Measurements from ENCODE around the gene VMA21.

The VMA21 gene, protein sequence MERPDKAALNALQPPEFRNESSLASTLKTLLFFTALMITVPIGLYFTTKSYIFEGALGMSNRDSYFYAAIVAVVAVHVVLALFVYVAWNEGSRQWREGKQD

DNA sequence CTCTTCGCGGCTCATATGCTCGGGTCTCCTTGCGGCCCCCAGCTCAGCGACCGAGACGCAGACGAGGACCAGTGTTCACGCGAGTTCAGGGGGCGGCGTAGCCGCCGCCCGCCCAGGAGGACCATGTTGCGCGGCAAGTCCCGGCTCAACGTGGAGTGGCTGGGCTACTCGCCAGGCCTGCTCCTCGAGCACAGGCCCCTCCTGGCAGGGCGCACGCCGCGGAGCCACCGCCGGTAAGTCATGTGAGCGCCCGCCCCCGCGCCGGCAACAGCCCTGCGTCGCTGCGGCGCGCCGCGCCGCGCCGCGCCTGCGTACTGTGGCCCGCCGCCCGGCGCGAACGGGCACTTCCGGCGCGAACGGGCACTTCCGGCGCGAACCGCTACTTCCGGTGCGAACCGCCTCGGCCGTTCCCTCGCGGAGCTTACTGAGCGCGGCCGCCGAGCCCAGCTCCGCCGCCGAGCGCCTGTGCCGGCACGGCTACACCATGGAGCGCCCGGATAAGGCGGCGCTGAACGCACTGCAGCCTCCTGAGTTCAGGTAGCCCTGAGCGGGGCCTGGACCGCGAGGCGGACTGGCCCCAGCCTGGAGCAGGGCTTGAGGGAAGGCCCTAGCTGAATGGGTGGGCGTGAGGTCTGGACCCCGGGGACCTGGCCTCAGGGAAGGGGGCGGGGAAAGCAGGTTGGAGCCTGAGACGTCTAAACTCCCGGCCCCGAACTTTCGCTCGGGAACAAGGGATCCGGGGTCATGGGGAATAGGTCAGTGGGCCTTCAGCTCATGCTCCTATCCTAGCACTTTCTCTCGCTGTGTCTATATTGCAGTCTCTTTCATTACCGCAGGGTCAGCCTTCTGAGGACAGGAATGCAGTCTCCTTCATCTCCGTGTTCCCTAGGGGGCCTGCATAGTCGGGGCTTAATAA lies at the start of gene VMA21:
VMA21 (plus strand) TSS at position 382 of the 916 bp plus-strand sequence; CDS start at position 485, 103 bp downstream.
- DNase-seq = peak; percentile 67 to 74

DNA sequence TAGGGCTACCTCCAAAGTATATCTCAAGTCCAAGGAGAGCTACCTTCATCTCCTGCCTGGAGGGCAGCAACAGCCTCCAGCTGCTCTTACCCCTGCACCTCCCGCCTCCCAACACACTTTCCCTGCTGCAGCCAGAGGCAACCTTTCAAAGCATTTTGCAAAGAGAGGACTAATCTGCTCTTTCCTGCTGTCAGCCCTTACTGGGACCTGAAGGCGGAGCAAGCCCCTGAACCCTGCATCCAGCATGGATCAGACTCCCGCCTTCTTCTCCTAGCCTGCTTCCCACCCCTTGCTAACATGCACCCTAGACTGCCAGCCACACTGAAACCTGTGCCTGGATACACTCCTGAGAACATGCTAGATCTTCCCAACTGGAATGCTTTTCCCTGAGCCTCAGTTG lies 37.7 kb upstream of the VMA21 start:
- DNase-seq = no peak

DNA sequence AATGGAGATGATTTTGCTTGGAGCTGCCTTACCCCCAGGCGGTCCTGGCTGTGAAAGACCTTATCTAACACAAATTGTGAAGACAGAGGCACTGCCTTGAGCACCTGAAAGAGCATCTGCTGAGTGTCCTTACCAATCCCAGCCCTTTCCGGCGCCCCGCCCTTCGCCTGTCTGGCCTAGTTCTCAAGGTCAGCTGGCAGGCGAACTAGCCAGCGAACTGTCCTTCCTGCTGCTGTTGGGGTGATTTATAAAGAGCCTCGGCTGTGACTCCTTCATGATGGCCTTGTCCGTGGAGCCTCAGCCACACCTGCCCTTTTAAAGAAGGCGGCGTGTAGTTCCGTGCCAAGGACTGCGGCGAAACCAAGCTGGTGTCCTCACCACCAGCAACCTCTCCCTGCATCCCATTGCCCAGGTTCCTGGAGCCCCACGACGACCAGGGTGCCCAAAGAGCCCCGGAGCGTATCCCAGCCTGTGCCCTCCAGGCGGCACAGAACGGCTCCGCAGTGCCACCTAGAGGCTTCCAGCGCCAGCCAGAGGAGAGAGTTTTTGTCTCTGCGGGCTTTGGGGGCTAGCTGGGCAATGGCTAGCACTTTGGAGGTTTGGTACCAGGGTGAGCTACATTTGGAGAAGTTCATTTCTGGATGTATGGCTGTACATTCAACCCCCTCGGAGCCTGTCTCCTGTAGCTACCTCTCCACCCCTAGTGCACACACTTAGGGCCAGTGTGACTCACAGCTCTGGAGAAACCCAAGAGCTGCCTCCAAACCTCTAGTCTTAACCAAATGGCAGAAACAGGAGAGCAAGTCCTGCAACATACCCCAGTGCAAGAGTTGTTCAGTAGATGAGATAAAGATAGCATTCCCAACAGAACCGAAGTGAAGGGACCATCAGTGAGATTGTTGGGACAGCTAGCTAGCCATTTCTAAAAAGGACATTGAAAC lies 36.8 kb upstream of the VMA21 start:
- peak in 1 of 2 donors; percentile 34 for DNase-seq

DNA sequence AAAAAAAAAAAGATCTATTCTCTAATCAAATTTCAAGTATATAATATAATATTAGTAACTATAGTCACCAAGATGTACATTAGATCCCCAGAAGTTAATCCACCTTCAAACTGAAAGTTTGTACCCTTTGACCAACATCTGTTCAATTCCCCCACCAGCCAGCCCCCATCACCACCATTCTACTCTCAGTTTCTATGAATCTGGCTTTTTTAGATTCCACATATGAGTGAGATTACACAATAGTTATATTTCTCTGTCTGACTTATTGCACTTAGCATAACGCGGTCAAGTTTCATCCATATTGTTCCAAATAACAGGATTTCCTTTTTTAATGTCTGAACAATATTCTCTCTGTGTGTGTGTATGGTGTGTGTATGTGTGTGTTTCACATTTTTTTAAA lies 33.7 kb upstream of the VMA21 start:
- no peak for DNase-seq

DNA sequence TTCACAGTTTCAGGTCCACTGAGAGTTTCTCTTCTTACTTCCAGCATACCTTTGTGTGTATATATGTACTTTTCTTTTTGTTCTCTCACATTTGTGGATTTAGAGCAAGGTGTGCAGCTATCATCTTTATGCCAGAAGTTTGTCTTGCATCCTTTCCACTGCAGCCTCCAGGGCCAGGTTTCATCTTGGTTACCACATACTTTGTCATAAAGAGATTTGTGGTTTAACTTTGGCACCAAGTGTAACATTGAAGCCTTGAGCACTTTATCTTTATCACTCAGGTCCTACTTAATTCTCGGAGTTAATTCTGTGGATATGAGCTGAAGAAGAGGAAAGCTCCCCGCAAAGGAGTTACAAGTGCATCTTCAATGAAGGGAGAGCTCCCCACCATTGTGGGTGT lies 31.4 kb upstream of the VMA21 start:
- DNase-seq = no peak

DNA sequence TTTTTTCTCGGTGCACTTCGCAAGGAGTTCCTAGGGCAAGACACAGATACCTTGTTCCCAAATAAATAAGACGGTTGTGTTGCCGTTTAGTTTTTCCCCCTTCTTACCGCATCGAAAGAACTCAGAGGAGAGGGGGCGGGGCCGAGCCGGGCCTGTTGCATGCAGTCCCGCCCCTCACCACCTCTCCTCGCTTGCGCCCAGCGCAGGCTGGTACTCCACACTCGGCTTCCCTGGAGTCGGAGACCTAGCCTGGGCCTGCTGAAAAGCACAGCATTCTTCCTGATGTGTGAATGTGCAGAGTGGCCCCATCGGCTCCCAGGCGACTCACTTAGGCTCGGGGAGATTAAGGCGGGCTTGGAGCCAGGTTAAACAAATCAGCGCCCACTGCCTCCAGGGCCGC lies 26.1 kb upstream of the VMA21 start:
- DNase-seq = no peak

DNA sequence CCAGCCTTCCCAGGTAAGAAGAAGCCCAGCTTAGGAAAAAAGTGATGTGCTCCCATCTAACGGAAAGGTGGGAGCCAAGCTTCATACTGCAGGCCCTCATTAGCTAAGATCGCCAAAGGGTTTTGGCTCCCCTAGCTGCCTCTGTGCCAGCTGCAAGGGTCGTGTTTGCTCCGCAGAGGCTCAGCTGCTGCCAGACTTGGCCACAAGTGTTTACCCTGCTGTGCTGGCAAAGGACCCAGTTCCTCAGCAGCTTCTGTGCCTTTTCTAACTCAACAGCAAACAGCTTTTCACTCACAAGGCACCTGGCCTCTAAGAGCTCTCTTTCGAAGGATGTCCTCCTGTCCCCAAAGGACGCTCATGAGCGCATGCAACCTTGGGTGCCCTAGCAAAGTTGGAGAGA lies 12.2 kb upstream of the VMA21 start:
- no peak for DNase-seq

DNA sequence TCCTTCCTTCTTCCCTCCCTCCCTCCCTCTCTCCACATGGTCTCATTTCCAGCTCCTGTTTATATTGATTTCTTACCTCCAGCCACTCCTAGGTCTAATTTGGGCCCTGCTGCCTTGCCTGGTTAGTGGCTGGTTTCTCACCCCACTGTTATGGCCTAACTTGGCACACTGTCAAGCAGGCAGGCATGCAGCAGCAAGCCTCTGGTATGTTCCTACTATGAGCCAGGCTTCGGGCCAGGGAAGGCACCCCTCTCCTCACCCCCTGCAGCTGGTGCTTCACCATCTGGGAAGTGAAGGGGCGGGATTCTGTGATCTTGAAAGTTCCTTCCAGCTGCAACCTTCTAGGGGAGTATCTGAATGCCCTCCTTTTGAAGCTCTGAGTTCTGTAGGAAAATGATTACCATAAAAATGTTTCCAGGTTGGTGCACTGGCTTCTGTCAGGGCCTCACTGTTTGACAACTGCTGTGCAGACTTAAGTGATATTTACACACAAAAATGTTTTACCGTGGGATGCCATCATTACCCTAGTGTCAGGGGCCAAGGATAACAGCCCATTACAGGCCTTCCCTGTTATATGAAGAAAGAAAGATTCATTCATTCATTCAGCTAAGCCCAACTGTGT lies 10.1 kb upstream of the VMA21 start:
- no peak for DNase-seq

DNA sequence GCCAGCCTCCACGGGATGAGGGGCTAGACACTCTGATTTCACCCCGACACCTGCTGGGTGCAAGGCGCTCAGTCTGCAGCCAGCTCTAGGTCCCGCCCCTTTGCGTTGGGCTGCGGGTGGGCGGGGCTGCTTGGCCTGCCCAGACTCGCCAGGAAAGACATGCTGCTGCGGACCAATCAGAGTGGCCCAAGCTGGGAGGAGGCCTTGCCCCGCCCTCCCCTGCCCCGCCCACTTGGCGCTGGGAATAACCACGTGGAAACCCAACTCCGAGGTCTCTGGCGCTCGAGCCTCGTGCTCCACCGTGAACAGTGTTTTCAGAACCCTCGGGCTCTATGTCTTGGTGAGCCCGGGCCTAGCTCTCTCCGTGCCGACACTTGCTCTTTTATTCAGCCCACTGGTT lies 5.3 kb upstream of the VMA21 start:
- DNase-seq = no peak

DNA sequence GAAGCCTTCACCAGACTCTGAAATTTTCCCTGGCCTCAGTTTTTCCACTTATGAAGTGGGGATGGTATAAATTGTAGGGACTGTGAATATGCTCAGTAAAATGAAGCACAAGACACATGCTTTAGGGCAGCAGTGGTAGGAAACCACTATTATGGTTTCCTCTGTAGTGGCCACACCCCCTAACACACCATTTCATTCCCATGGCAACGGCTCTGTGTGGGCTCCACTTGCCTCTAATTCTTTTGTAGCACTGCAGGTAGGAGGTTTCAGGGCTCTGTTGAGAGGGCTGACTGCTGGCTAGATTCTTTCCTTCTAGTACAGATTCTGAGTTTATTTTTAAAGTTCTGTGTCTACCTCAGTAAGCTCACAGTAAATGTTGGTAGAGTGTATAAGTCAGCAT lies 3.5 kb upstream of the VMA21 start:
- DNase-seq = no peak

DNA sequence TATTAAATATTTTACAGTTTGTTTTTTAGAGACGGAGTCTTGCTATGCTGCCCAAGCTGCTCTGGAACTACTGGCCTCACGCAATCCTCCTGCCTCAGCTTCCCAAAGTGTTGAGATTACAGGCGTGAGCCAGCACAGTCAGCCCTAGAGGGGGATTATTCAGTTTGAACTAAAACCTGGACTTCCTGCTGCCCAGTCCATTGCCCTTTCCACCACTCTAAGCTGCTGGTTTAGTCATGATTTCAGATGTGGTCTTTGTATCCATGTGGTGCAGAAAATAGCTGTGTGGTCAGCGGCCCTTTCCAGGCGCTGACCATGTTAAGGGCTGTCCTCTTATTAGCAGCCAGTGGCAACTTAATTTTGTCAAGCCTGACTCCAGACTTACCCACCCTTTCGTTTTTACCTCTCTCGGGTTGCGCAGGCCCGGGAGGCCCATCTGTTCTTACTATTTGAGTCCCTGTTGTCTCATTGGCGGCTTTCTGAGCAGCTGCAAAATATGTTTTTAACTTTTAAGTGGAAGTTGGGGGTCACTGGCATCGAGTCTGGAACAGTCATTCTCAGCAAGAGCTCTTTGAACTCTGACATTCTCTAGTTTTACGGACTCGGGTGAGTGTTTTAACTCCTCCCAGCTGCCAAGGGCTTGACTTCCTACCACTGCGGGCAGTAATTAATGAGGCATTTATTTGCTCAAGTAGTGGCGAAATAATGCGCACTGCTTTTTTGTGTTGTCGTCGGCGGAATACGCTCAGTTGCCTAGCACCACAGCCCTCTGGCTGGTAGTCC lies 773 bp upstream of the VMA21 start:
- peak; percentile 10 to 17 for DNase-seq

DNA sequence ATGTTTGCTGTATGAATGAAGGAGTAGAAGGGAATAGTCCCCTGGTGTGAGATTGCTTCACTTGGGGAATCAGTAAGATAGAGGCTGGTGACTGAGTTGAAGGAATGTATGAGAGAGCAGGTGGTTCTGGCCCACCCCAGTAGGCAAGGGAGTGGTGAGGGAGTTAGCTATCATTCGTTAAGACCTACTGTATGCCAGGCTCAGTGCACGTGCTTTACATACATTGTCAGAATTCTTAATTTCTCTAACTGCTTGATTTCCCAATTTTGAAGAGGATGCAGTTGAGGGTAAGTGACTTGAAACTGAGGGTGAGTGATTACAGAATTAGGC lies 700 bp downstream of the VMA21 start:
- peak in 1 of 2 donors; percentile 1 for DNase-seq

DNA sequence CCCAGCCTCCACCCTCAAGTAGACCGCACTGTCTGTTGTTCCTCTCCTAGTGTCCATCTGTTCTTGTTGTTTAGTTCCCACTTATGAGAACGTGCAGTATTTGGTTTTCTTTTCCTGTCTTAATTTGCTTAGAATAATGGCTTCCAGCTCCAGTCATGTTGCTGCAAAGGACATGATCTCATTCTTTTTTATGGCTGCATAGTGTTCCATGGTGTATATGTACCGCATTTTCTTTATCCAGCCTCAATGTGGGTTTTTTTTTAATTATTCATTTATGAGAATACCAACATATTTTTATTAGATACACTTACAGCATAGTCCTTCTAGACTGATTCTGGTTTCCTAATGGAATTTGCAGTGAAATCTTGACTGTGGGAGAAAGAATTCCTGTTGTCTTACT lies 1.3 kb downstream of the VMA21 start:
- DNase-seq = no peak

DNA sequence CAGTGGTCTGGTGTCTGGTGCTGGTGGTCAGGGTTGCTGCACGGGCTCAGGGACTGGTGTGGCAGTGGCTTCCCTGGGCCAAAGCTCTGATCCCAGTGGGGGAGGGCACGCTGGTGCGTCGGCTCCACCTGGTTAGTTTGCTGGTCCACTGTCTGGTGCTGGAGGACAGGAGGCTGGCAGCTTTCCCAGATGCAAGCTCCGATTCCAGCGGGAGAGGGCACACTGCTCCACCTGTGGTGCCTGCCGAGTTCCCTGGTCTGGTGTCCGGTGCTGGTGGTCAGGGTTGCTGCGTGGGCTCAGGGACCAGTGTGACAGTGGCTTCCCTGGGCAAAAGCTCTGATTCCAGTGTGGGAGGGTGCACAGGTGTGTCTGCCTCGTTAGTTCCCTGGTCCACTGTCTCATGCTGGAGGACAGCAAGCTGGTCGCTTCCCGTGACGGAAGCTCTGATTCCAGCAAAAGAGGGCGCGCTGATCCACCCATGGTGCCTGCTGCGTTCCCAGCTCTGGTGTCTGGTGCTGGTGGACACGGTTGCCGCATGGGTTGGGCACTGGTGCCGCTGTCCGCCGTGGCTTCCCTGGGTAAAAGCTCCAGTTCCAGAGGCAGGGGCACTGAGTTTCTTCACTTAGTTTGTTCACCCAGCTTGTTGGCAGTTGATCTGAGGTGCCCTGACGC lies 5.8 kb downstream of the VMA21 start:
- no peak for DNase-seq

DNA sequence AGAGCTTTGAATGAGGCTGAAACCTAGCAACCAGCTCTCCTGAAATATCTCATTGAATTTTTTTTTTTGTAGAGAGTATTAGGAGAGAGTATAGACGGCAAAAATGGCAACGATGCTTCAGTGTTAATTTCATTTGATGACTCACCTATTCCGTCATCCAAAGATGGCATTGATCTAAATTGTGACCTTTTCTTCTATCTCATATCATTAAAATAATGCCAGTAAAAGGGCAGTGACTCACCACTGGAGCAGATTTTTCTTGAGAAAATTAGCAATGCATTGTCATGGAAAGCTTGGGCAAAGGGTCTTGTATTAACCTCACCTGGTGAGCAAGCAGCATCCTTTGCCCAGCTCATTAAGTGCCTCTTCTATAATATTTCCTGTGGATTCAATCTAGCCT lies 19.6 kb downstream of the VMA21 start:
- no peak for DNase-seq

DNA sequence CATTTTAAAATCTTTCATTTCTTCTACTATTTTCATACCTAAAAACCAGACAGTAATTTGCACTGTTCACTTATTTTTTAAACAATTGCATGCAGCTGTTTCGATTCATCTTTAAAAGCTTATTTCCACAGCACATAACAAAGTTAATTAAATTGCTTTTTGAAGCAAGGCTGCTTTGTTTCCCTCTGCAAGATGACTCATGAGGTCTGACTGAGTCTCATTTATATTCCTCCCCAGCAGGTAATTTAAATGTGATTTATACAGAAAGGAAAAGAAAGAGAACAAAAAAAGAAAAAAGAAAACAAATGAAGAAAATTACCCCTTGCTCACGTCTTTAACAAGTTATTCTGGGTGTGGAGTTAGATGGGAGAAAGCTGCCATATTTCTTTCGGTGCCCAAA lies 22.8 kb downstream of the VMA21 start:
- DNase-seq = no peak

DNA sequence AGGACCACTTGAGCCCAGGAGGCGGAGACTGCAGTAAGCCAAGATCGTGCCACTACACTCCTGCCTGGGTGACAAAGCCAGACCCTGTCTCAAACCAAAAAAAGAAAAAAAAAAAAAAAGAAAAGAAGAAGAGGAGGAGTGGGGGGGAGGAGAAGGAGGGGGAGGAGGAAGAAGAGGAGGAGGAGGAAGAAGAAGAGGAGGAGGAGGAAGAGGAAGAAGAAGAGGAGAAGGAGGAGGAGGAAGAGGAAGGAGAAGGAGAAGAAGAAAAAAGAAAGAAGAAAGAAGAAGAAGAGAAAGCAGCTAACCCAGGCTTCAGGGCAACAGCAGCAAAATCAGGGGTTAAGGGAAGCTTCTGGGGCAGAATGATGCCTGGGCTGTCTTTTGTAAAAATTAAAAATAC lies 27.5 kb downstream of the VMA21 start:
- DNase-seq = no peak

DNA sequence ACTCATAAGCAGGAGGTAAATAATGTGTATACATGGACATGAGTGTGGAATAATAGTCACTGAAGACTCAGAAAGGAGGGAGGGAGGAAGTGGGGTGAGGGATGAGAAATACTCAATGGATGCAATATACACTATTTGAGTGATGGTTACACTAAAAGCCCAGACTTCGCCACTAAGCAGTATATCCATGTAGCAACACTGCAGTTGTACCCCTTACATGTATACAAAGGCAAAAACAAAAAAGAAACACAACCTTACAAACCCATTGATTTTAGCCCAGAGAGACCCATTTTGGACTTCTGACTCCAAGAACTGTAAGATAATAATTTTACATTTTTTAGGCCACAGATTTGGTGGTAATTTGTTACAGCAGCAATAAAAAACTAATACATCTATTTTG lies 51.5 kb downstream of the VMA21 start:
- no peak for DNase-seq

DNA sequence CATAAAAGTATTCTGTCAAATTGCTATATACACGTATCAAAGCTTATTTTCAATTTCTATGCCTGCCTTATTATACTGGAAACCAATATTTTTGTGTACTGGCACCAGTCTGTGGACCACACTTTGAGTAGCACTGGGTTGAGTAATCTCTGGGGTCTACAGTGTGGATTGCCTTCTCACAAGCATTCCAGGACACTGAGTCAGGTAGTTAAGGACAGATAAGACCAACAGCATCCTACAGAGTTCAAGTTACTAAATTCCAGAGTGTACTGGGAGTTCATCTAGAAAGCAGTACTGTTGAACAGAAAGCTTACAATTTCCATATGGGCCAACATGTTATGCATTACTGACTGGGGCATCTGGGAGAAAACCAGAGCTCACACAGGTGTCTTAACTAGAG lies 61.8 kb downstream of the VMA21 start:
- DNase-seq = no peak
